IPS DF 19.7 (cell line): ENCODE measurements around the gene SLC9A7.

Source experiments
- DNase-seq: peaks from one replicate; pipeline ENCODE4 v3.0.0-alpha.2; 2013; ENCODE audit warnings: low read depth, low spot score

Gene SLC9A7

GRCh38 chrX:46704767-46705386 lies 54.0 kb downstream of the SLC9A7 start:
- DNase-seq, result no peak

- no peak for DNase-seq
These were observed 54.9 kb downstream of the SLC9A7 start for GRCh38 chrX:46703980-46704379.

- no peak for DNase-seq
These were observed 60.2 kb downstream of the SLC9A7 start for GRCh38 chrX:46698691-46699090.

GRCh38 chrX:46695491-46695890 lies 63.4 kb downstream of the SLC9A7 start:
- DNase-seq, result no peak

GRCh38 chrX:46694549-46694948 lies 64.4 kb downstream of the SLC9A7 start:
- DNase-seq, result no peak

- DNase-seq, result no peak
These were observed 65.8 kb downstream of the SLC9A7 start for GRCh38 chrX:46693149-46693548.

GRCh38 chrX:46690818-46691217 lies 68.1 kb downstream of the SLC9A7 start:
- DNase-seq, result no peak

- DNase-seq, result no peak
These were observed 71.3 kb downstream of the SLC9A7 start for GRCh38 chrX:46687619-46688018.

GRCh38 chrX:46686003-46686645 lies 72.8 kb downstream of the SLC9A7 start:
- DNase-seq, result no peak

GRCh38 chrX:46683048-46683447 lies 75.9 kb downstream of the SLC9A7 start:
- no peak for DNase-seq

- no peak for DNase-seq
These were observed 77.1 kb downstream of the SLC9A7 start for GRCh38 chrX:46681849-46682248.

- no peak for DNase-seq
These were observed 80.7 kb downstream of the SLC9A7 start for GRCh38 chrX:46678232-46678631.

- DNase-seq, result no peak
These were observed 82.2 kb downstream of the SLC9A7 start for GRCh38 chrX:46676399-46677356.

- DNase-seq, result no peak
These were observed 85.1 kb downstream of the SLC9A7 start for GRCh38 chrX:46673620-46674359.

GRCh38 chrX:46670316-46670715 lies 88.6 kb downstream of the SLC9A7 start:
- DNase-seq, result no peak

GRCh38 chrX:46666831-46667230 lies 92.1 kb downstream of the SLC9A7 start:
- no peak for DNase-seq

- DNase-seq, result no peak
These were observed 93.4 kb downstream of the SLC9A7 start for GRCh38 chrX:46665232-46666152.

GRCh38 chrX:46662188-46662958 lies 96.5 kb downstream of the SLC9A7 start:
- DNase-seq, result no peak

- DNase-seq, result no peak
These were observed 105.4 kb downstream of the SLC9A7 start for GRCh38 chrX:46653482-46653881.
